Heart right ventricle (tissue), 16 donors: ENCODE measurements around the gene BCL2. TPM values are rescaled to one million over a fixed set of nuclear protein-coding genes. Genes with fewer than 3 reads are reported as not detected.
"Not testable (repeated sequence)": the region's sequence is repeated elsewhere in the genome, so short reads cannot be mapped to it uniquely, and the experiment has no call there.

Experiments
- ATAC-seq, 8 donors: fragments of 200-7000 bp; cut with Tn5 transposase; one replicate each; pipeline ENCODE4 v1.9.1; 2020; ENCODE audit warnings: mild to moderate bottlenecking in 8 of 8, moderate library complexity in 8 of 8, moderate number of reproducible peaks in 1 of 8
- DNase-seq, 2 donors: peaks; one replicate each; pipeline ENCODE4 v3.0.0-alpha.2; 2020
- H3K27ac ChIP-seq, 10 donors: fragments of 200-600 bp; sonication (generic) in 2 of 10; one replicate each; pipeline versions ENCODE4 v1.5.0 to v1.8.0; 2020 to 2022; ENCODE audit warnings: mild to moderate bottlenecking in 3 of 10
- H3K27me3 ChIP-seq, 7 donors: fragments of 200-600 bp; one replicate each; pipeline ENCODE4 v1.8.0; 2021 to 2022; ENCODE audit warnings: mild to moderate bottlenecking in 2 of 7
- H3K36me3 ChIP-seq, 9 donors: fragments of 200-600 bp; sonication (generic) in 1 of 9; one replicate each; pipeline versions ENCODE4 v1.5.0 to v1.8.0; 2020 to 2022; ENCODE audit warnings: mild to moderate bottlenecking in 2 of 9
- H3K4me1 ChIP-seq, 9 donors: fragments of 200-600 bp; sonication (generic) in 1 of 9; one replicate each; pipeline versions ENCODE4 v1.5.0 to v1.8.0; 2020 to 2022; ENCODE audit warnings: mild to moderate bottlenecking in 4 of 9
- H3K4me3 ChIP-seq, 10 donors: fragments of 200-600 bp; sonication (generic) in 2 of 10; one replicate each; pipeline versions ENCODE4 v1.5.0 to v1.8.0; 2020 to 2022; ENCODE audit warnings: mild to moderate bottlenecking in 7 of 10, moderate library complexity in 2 of 10
- H3K9me3 ChIP-seq, 11 donors: fragments of 200-600 bp in 10 of 11; sonication (generic) in 2 of 11; one replicate each; pipeline versions ENCODE4 v1.5.0 to v1.8.0; 2013 to 2022; ENCODE audit warnings: mild to moderate bottlenecking in 2 of 11, control low read depth in 1 of 11, moderate library complexity in 1 of 11
- CTCF ChIP-seq, 9 donors: fragments of 200-600 bp; sonication (generic) in 2 of 9; IDR thresholded peaks; one replicate each; pipeline versions ENCODE4 v1.5.0 to v1.8.0; 2021 to 2022; ENCODE audit warnings: antibody characterized with exemption in 9 of 9, mild to moderate bottlenecking in 5 of 9, moderate library complexity in 1 of 9
- WGBS, 2 donors: extraction: QIAGEN DNeasy Blood & Tissue Kit; methylation state at CpG; one replicate each; pipeline ENCODE4 v1.1.7; 2013; ENCODE audit warnings: inconsistent platforms in 1 of 2; 5-methylcytosine and 5-hydroxymethylcytosine counted together
- intact Hi-C, 10 donors: fragments of 100-400 bp; cut with DNase I; formaldehyde crosslinking; loops; one replicate each; pipeline versions ENCODE4 v1.11.1 to v1.14.2; 2022
- polyA plus RNA-seq, 2 donors: library from polyadenylated mRNA; stranded (reverse); fragments of 200-250 nt; gene quantifications; one replicate each; pipeline ENCODE4 v1.2.3, GENCODE V29; 2013
- total RNA-seq, 10 donors: library from RNA; stranded (reverse); fragmentation: NEBNext Ultra II Directional in 3 of 10; extraction: Animal tissue kit (Norgen Biotek cat#: 25700) in 3 of 10; gene quantifications; one replicate each; pipeline versions ENCODE4 v1.2.1 to v1.2.4, GENCODE V29; 2021 to 2023
- donor health status: Arrhythmogenic right ventricular cardiomyopathy.
- donor health status: ischemic (EF 13 %, LVEDD 7.1; RV severe dilation, severe dysfunction).
- donor health status: healthy with polysubstance abuse.
- donor health status: DM: no; HTN: yes; CAD: no.
- donor health status: DM: no; HTN: no; CAD: no.
- donor health status: ischemic (EF 25% LVEDD 6.9; RV normal size, moderate dysfunction).
- donor health status: ischemic (EF 25% LVEDD 5.7; RV mildly dilated, moderate dysfunction).
- donor health status: healthy.
- donor health status: DM: yes; HTN: yes; CAD: no.
- donor health status: Ischemic cardiomyopathy.
- donor health status: ischemic (EF 35%, LVEDD 5.7; RV mildly dilated, moderate dysfunction).
- donor health status: nonischemic (EF 11% LVEDD 7.7; RV severe dilation, severe dysfunction).
- donor health status: DM: yes; HTN: yes; CAD: no.
- donor health status: PGD.
- donor health status: ischemic (EF 29% LVEDD 5.4; RV normal size, mild dysfunction).
- donor health status: nonischemic (EF 23%, LVEDD 6.1; RV moderate dilation, normal function).

Gene BCL2
- total and polyA plus RNA-seq, 12 donors, result 1.5 to 23.1 (median 9.6) TPM

GRCh38 chr18:63195326-63196159, 124.0 kb downstream of the BCL2 start:
- Histone ChIP-seq H3K9me3 (peaks cover 0 to 4% (median 0%) of the 10 kb centered on the region in 11 donors), H3K27ac (peak overlapping the region in 3 of 10 donors; percentile 44 to 83 (median 65)), H3K36me3 (no peaks in the 10 kb centered on the region), H3K4me3 (no peak overlapping the region), H3K4me1 (peaks cover 0 to 40% (median 26%) of the 10 kb centered on the region in 9 donors), H3K27me3 (no peaks in the 10 kb centered on the region)
- ATAC-seq (no peak), DNase-seq (no peak)
- TF ChIP-seq CTCF (IDR thresholded peaks at IDR 0.05), result no peak
- intact Hi-C loops, result no loop called here
- 94% methylated on average over 4 of the region's 4 CpGs for WGBS, 2 donors

GRCh38 chr18:63192885-63193349, 126.7 kb downstream of the BCL2 start:
- Histone ChIP-seq H3K4me3 (no peak overlapping the region), H3K27me3 (no peaks in the 10 kb centered on the region), H3K9me3 (peaks cover 0 to 4% (median 0%) of the 10 kb centered on the region in 11 donors), H3K36me3 (no peaks in the 10 kb centered on the region), H3K4me1 (peaks cover 0 to 43% (median 25%) of the 10 kb centered on the region in 9 donors), H3K27ac (peak overlapping the region in 9 of 10 donors; percentile 54 to 83 (median 70))
- intact Hi-C loops, result no loop called here
- ATAC-seq (peak; percentile 40 to 89 (median 79)), DNase-seq (no peak)
- TF ChIP-seq CTCF (IDR thresholded peaks at IDR 0.05), result no peak
- WGBS, 2 donors, result 40% methylated on average over 3 of the region's 3 CpGs

- Histone ChIP-seq H3K4me3 (no peak overlapping the region), H3K27me3 (no peaks in the 10 kb centered on the region), H3K36me3 (no peaks in the 10 kb centered on the region), H3K27ac (peak overlapping the region in 9 of 10 donors; percentile 54 to 83 (median 70)), H3K4me1 (peaks cover 0 to 44% (median 23%) of the 10 kb centered on the region in 9 donors), H3K9me3 (peaks cover 0 to 4% (median 0%) of the 10 kb centered on the region in 11 donors)
- WGBS, 2 donors, result 94% methylated on average over 6 of the region's 6 CpGs
- TF ChIP-seq CTCF (IDR thresholded peaks at IDR 0.05), result no peak
- intact Hi-C loops, result no loop called here
- DNase-seq (no peak), ATAC-seq (peak in 5 of 8 donors; percentile 5 to 37 (median 18))
Observed at GRCh38 chr18:63192126-63192884, 127.3 kb downstream of the BCL2 start.

- Histone ChIP-seq H3K4me3 (no peak overlapping the region), H3K27ac (peak overlapping the region in 3 of 10 donors; percentile 68 to 83 (median 72)), H3K9me3 (peaks cover 0 to 4% (median 0%) of the 10 kb centered on the region in 11 donors), H3K36me3 (no peaks in the 10 kb centered on the region), H3K4me1 (peaks cover 0 to 46% (median 26%) of the 10 kb centered on the region in 9 donors), H3K27me3 (no peaks in the 10 kb centered on the region)
- no peak for TF ChIP-seq CTCF (IDR thresholded peaks at IDR 0.05)
- WGBS, 2 donors, result 59 to 88% methylated on average over 1 of the region's 1 CpG
- no peak for DNase-seq
- ATAC-seq, result no peak
- intact Hi-C loops, result no loop called here
Observed at GRCh38 chr18:63191413-63191812, 128.2 kb downstream of the BCL2 start.

GRCh38 chr18:63190838-63191237, 128.7 kb downstream of the BCL2 start:
- peak overlapping the region in 1 of 10 donors; percentile 83 for H3K27ac ChIP-seq

More at GRCh38 chr18:63190838-63191237, 128.7 kb downstream of the BCL2 start:
- peaks cover 0 to 52% (median 28%) of the 10 kb centered on the region in 9 donors for H3K4me1 ChIP-seq
- H3K9me3 ChIP-seq, H3K27me3 ChIP-seq, ATAC-seq, H3K36me3 ChIP-seq, DNase-seq, H3K4me3 ChIP-seq, intact Hi-C loops: not testable (repeated sequence)
- WGBS, 2 donors, result 97 to 98% methylated on average over 2 of the region's 2 CpGs
